Measurements from ENCODE around the gene TRAF2.

DNA sequence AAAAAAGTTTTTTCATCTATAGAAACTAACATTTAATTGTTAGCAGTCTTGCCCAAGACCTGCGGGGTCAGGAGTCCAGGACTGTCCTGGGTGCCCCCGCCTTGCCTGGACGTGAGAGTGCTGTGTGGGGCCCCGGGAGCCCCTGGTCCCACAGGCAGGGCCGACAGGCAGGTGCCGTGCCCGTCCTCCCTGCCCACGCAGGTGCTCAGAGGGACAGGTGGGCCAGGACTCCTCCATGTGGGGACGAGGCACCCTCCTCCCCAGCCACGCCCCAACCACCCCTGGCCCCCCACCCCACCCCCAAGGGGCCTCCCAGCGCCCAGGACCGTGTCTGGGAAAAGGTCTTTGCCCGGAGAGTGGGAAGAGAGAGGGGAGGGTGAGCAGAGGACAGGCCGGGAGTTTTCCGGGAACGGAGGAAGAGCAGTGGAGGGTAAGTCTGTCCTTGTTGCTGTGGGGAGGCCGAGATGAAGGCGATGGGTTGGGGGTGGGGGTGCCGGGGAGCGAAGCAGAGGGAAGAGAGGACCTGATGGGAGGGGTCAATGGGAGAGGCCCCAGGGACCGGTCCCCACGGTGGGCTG lies 63.0 kb downstream of the TRAF2 start:
- TF ChIP-seq, protein P1, sequence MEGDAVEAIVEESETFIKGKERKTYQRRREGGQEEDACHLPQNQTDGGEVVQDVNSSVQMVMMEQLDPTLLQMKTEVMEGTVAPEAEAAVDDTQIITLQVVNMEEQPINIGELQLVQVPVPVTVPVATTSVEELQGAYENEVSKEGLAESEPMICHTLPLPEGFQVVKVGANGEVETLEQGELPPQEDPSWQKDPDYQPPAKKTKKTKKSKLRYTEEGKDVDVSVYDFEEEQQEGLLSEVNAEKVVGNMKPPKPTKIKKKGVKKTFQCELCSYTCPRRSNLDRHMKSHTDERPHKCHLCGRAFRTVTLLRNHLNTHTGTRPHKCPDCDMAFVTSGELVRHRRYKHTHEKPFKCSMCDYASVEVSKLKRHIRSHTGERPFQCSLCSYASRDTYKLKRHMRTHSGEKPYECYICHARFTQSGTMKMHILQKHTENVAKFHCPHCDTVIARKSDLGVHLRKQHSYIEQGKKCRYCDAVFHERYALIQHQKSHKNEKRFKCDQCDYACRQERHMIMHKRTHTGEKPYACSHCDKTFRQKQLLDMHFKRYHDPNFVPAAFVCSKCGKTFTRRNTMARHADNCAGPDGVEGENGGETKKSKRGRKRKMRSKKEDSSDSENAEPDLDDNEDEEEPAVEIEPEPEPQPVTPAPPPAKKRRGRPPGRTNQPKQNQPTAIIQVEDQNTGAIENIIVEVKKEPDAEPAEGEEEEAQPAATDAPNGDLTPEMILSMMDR (IDR thresholded peaks at IDR 0.05) = no peak
- TF ChIP-seq POLR2A (IDR thresholded peaks at IDR 0.05) = no peak

Measured in tibial nerve (tissue), 3 donors.